Neuronal stem cell (in vitro differentiated cells): Measurements from ENCODE around the gene FAM13B.

Experiments
- DNase-seq: peaks from one replicate; pipeline ENCODE4 v3.0.0-alpha.2; 2013; ENCODE audit warnings: low spot score
- H2AFZ ChIP-seq: one replicate; pipeline ENCODE4 v1.6.1; 2013; ENCODE audit warnings: mild to moderate bottlenecking, low read length, inconsistent platforms
- H2AK5ac ChIP-seq: 2 replicates; pipeline ENCODE4 v1.6.1; 2013; ENCODE audit warnings: low read depth, mild to moderate bottlenecking, inconsistent platforms, low read length, moderate library complexity, mixed read lengths
- H2BK120ac ChIP-seq: 2 replicates; pipeline ENCODE4 v1.6.1; 2013; ENCODE audit warnings: low read depth, mild to moderate bottlenecking, inconsistent platforms, low read length, moderate library complexity, mixed read lengths
- H2BK12ac ChIP-seq: one replicate; pipeline ENCODE4 v1.6.1; 2013; ENCODE audit warnings: low read length, inconsistent platforms
- H2BK15ac ChIP-seq: 2 replicates; pipeline ENCODE4 v1.6.1; 2013; ENCODE audit warnings: mild to moderate bottlenecking, low read length, inconsistent platforms, mixed read lengths
- H2BK5ac ChIP-seq: one replicate; pipeline ENCODE4 v1.6.1; 2013; ENCODE audit warnings: inconsistent platforms, mild to moderate bottlenecking, low read length, moderate library complexity
- H3K14ac ChIP-seq: one replicate; pipeline ENCODE4 v1.6.1; 2013; ENCODE audit warnings: low read length, inconsistent platforms
- H3K18ac ChIP-seq: 2 replicates; pipeline ENCODE4 v1.6.1; 2013; ENCODE audit warnings: low read length, inconsistent platforms
- H3K23ac ChIP-seq: 2 replicates; pipeline ENCODE4 v1.6.1; 2013; ENCODE audit warnings: low read depth, mild to moderate bottlenecking, mixed read lengths, low read length, inconsistent platforms; ENCODE audit not compliant: poor library complexity
- H3K27ac ChIP-seq: replicated peaks from 3 replicates; pipeline ENCODE4 v1.5.1; 2013; ENCODE audit warnings: low read length, inconsistent platforms
- H3K27me3 ChIP-seq, 3 experiments: 2 replicates each; pipeline ENCODE4 v1.6.1; 2013; ENCODE audit warnings: low read length in 3 of 3, mild to moderate bottlenecking in 2 of 3, inconsistent platforms in 1 of 3, low read depth in 1 of 3, mixed read lengths in 1 of 3, moderate library complexity in 1 of 3; ENCODE audit not compliant: control insufficient read depth in 3 of 3, insufficient read depth in 3 of 3
- H3K36me3 ChIP-seq, 2 donors: replicated peaks in 1 of 2; 2 replicates each; pipeline ENCODE4 v1.6.1; 2013; ENCODE audit warnings: low read length in 2 of 2; ENCODE audit not compliant: control insufficient read depth in 2 of 2, insufficient read depth in 2 of 2
- H3K4ac ChIP-seq: 2 replicates; pipeline ENCODE4 v1.6.1; 2013; ENCODE audit warnings: inconsistent platforms, mild to moderate bottlenecking, low read length, moderate library complexity
- H3K4me1 ChIP-seq, 2 donors: 1 replicate in 1 of 2; 2 replicates in 1 of 2; pipeline ENCODE4 v1.6.1; 2013; ENCODE audit warnings: low read length in 2 of 2, low read depth in 1 of 2; ENCODE audit not compliant: control insufficient read depth in 2 of 2, insufficient read depth in 1 of 2
- H3K4me2 ChIP-seq: one replicate; pipeline ENCODE4 v1.6.1; 2013; ENCODE audit warnings: mild to moderate bottlenecking, low read length, inconsistent platforms; ENCODE audit not compliant: insufficient read depth, poor library complexity, severe bottlenecking
- H3K4me3 ChIP-seq, 2 donors: 2 replicates each; pipeline ENCODE4 v1.5.1; 2013; ENCODE audit warnings: low read length in 2 of 2, mild to moderate bottlenecking in 2 of 2, inconsistent platforms in 1 of 2, moderate library complexity in 1 of 2
- H3K79me1 ChIP-seq: one replicate; pipeline ENCODE4 v1.6.1; 2013; ENCODE audit warnings: low read depth, mild to moderate bottlenecking, inconsistent platforms, low read length, moderate library complexity
- H3K9ac ChIP-seq: one replicate; pipeline ENCODE4 v1.6.1; 2013; ENCODE audit warnings: mild to moderate bottlenecking, low read depth, low read length, inconsistent platforms; ENCODE audit not compliant: poor library complexity
- H3K9me3 ChIP-seq, 2 donors: replicated peaks in 1 of 2; 2 replicates each; pipeline versions ENCODE3 to v1.6.1; 2013; ENCODE audit warnings: low read length in 2 of 2, mild to moderate bottlenecking in 2 of 2, inconsistent platforms in 1 of 2, low read depth in 1 of 2, mixed read lengths in 1 of 2, moderate library complexity in 1 of 2; ENCODE audit not compliant: control insufficient read depth in 2 of 2, insufficient read depth in 1 of 2
- H4K8ac ChIP-seq: one replicate; pipeline ENCODE4 v1.6.1; 2013; ENCODE audit warnings: low read depth, mild to moderate bottlenecking, inconsistent platforms, low read length, moderate library complexity
- H4K91ac ChIP-seq: one replicate; pipeline ENCODE4 v1.6.1; 2013; ENCODE audit warnings: low read length, low read depth, mild to moderate bottlenecking, inconsistent platforms; ENCODE audit not compliant: poor library complexity
- WGBS, 2 donors: extraction: QIAGEN DNeasy Blood & Tissue Kit; methylation state at CpG; one replicate each; pipeline ENCODE4 v1.1.7; 2013; ENCODE audit warnings: missing lambda C conversion rate in 2 of 2, mixed read lengths in 1 of 2; ENCODE audit not compliant: insufficient read length in 2 of 2, insufficient replicate concordance in 1 of 2; ENCODE audit errors: extremely low coverage in 2 of 2; 5-methylcytosine and 5-hydroxymethylcytosine counted together

FAM13B gene

DNA sequence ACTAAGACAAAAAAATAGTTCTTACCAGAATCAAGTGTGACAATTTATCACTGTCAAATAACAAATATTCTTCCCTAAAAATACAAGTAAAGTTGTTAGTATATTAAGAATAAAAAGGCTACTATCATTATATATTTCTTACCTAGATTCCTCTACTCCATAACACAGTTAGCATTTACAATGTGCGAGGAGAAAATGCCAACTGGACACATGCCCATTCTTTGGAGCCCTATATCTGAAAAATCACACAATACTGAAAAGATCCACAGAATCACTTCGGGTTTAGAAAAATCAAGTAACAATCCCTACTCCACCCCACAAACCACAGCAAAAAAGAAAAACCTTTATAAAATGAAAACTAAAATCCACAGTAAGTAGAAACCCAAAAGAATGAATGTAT, 72.7 kb downstream of the FAM13B start:
- H2AFZ ChIP-seq = no peak overlapping the region
- H2BK12ac ChIP-seq = no peak overlapping the region
- H3K4me2 ChIP-seq = no peak overlapping the region
- no peak for DNase-seq
- H2BK120ac ChIP-seq = no peak overlapping the region
- H3K79me1 ChIP-seq = no peaks in the 10 kb centered on the region
- H3K36me3 ChIP-seq = peaks cover 6 to 89% of the 10 kb centered on the region in 2 donors
- no peak overlapping the region for H3K4ac ChIP-seq
- H2BK5ac ChIP-seq = no peak overlapping the region
- no peak overlapping the region for H3K23ac ChIP-seq
- no peak overlapping the region for H4K91ac ChIP-seq
- no peaks in the 10 kb centered on the region for H3K9me3 ChIP-seq
- no peak overlapping the region for H2AK5ac ChIP-seq
- H3K9ac ChIP-seq = no peak overlapping the region
- no CpG with 5 or more reads among the region's 2 CpGs for WGBS, 2 donors
- no peak overlapping the region for H4K8ac ChIP-seq
- no peak overlapping the region for H2BK15ac ChIP-seq
- no peak overlapping the region for H3K14ac ChIP-seq
- no peak overlapping the region for H3K4me3 ChIP-seq
- no peaks in the 10 kb centered on the region for H3K27me3 ChIP-seq
- H3K4me1 ChIP-seq = no peaks in the 10 kb centered on the region
- no peak overlapping the region for H3K18ac ChIP-seq
- H3K27ac ChIP-seq = no peak overlapping the region

DNA sequence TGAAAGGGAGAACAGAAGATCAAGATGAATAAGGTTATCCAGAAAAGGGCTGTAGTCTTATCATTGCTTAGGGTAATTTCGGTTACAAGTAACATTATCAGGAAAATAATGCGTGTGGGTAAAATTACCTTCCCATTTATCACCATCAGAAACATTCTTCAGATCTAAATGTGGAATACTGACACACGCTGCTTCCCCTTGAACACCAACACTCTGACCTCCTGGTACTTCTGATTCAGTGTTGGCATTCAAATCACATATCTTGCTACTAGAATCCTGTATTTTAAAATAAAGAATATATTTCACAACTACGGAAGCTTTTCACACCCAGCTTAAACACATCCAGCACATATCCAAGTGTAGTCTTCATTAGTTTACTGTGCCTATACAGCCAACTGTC, 73.4 kb downstream of the FAM13B start:
- Histone ChIP-seq H2BK5ac (no peak overlapping the region), H3K79me1 (no peaks in the 10 kb centered on the region), H2AFZ (no peak overlapping the region), H3K4me1 (no peaks in the 10 kb centered on the region), H3K14ac (no peak overlapping the region), H2BK120ac (no peak overlapping the region), H3K9me3 (no peaks in the 10 kb centered on the region), H3K4me3 (no peak overlapping the region), H3K23ac (no peak overlapping the region), H2BK12ac (no peak overlapping the region), H4K8ac (no peak overlapping the region), H2BK15ac (no peak overlapping the region), H3K4ac (no peak overlapping the region), H3K27me3 (no peaks in the 10 kb centered on the region), H3K4me2 (no peak overlapping the region), H2AK5ac (no peak overlapping the region), H3K18ac (no peak overlapping the region), H4K91ac (no peak overlapping the region), H3K27ac (no peak overlapping the region), H3K9ac (no peak overlapping the region), H3K36me3 (peaks cover 6 to 91% of the 10 kb centered on the region in 2 donors)
- DNase-seq = no peak
- WGBS, 2 donors = no CpG with 5 or more reads among the region's 4 CpGs

DNA sequence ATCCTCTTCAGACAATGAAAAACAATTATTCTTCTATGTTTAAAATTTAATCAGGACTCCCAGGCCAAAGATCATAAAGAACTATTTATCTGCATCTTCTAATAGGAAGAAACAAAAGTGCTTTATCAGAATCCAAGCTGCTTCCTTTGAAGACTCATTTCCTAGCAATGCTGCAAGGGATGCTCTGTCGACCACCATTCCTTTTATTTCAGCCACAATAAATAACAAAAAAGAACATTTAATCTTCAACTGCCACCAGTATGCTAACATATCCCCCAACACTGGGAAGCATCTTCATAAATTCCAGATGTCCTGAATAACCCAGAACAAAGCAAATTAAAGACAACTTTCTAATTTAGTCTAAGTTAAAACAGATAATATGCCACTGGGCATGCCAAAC, 74.9 kb downstream of the FAM13B start:
- Histone ChIP-seq H3K18ac (no peak overlapping the region), H3K36me3 (peaks cover 8 to 95% of the 10 kb centered on the region in 2 donors)

DNA sequence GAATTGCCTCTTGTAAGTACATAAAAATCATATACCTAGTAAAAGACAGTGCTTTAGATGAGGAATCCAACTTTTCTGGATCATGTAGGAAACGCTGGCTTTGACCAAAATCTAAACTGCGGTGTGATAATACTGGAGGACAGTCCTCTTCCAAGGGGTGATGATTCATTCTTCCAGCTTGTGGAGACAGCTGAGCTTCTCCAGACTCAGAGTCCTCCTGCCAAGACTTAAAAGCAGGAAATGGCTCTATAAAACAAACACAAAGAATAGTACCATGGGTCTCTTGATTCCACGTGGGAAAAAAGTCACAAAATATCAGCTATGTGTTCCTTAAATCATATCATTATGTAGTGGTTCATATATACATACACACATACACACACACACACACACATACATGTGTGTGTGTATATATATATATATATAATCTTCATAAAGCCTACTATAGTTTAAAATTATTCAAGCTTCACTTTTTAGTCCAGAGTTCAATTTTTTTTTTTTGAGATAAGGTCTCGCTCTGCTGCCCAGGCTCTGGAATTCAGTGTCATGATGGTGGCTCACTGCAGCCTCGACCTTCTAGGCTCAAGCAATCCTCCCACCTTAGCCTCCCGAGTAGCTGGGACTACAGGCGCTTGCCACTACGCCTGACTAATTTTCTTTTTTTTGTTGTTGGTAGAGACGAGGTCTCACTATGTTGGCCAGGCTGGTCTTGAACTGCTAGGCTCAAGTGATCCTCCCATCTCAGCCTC, 78.6 kb downstream of the FAM13B start:
- no peak overlapping the region for H3K4ac ChIP-seq
- no peak overlapping the region for H4K91ac ChIP-seq
- H3K4me2 ChIP-seq = no peak overlapping the region
- H3K27me3 ChIP-seq = no peaks in the 10 kb centered on the region
- H4K8ac ChIP-seq = no peak overlapping the region
- no peak overlapping the region for H3K27ac ChIP-seq
- H3K23ac ChIP-seq = no peak overlapping the region
- no peak overlapping the region for H2BK120ac ChIP-seq
- no peak for DNase-seq
- H2AK5ac ChIP-seq = no peak overlapping the region
- H3K79me1 ChIP-seq = no peaks in the 10 kb centered on the region
- no peak overlapping the region for H2BK15ac ChIP-seq
- H3K36me3 ChIP-seq = peaks cover 17 to 96% of the 10 kb centered on the region in 2 donors
- H3K14ac ChIP-seq = no peak overlapping the region
- WGBS, 2 donors = no CpG with 5 or more reads among the region's 9 CpGs
- no peak overlapping the region for H3K4me3 ChIP-seq
- no peak overlapping the region for H3K9ac ChIP-seq
- H3K4me1 ChIP-seq = no peaks in the 10 kb centered on the region
- no peak overlapping the region for H3K18ac ChIP-seq
- H2AFZ ChIP-seq = no peak overlapping the region
- no peaks in the 10 kb centered on the region for H3K9me3 ChIP-seq
- no peak overlapping the region for H2BK5ac ChIP-seq
- no peak overlapping the region for H2BK12ac ChIP-seq

More for the DNA sequence above, 74.9 kb downstream of the FAM13B start:
- Histone ChIP-seq H3K23ac (no peak overlapping the region), H4K8ac (no peak overlapping the region), H2BK15ac (no peak overlapping the region), H2AK5ac (no peak overlapping the region), H2BK120ac (no peak overlapping the region), H3K27ac (no peak overlapping the region), H2BK5ac (no peak overlapping the region), H3K9me3 (no peaks in the 10 kb centered on the region), H3K79me1 (no peaks in the 10 kb centered on the region), H3K9ac (no peak overlapping the region), H3K27me3 (no peaks in the 10 kb centered on the region), H3K4me2 (no peak overlapping the region), H3K4me1 (no peaks in the 10 kb centered on the region), H3K14ac (no peak overlapping the region), H4K91ac (no peak overlapping the region), H3K4ac (no peak overlapping the region), H2AFZ (no peak overlapping the region), H2BK12ac (no peak overlapping the region), H3K4me3 (no peak overlapping the region)
- no CpG with 5 or more reads among the region's 1 CpG for WGBS, 2 donors
- no peak for DNase-seq
